ENCODE data around the gene PDILT.

DNA sequence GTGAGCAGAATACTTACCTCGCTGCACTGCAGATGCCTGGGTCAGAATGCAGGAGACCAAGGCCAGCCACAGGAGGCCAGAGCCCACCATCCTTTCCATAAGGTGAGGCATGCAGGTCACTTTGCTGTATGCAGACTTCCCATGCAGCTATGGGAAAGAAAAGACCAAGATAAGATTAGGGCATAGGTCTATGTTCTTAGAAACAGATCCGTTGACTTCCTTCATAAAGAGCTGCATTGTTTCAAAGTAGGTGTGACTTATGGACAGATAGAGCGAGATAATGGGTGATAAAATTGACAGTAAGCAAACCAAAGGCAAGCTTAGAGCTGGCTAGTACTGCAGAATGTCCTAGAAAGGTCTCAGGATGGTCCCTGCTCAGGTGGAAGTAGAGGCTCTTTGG lies 78.2 kb downstream of the PDILT start:
- TF ChIP-seq, protein P1, sequence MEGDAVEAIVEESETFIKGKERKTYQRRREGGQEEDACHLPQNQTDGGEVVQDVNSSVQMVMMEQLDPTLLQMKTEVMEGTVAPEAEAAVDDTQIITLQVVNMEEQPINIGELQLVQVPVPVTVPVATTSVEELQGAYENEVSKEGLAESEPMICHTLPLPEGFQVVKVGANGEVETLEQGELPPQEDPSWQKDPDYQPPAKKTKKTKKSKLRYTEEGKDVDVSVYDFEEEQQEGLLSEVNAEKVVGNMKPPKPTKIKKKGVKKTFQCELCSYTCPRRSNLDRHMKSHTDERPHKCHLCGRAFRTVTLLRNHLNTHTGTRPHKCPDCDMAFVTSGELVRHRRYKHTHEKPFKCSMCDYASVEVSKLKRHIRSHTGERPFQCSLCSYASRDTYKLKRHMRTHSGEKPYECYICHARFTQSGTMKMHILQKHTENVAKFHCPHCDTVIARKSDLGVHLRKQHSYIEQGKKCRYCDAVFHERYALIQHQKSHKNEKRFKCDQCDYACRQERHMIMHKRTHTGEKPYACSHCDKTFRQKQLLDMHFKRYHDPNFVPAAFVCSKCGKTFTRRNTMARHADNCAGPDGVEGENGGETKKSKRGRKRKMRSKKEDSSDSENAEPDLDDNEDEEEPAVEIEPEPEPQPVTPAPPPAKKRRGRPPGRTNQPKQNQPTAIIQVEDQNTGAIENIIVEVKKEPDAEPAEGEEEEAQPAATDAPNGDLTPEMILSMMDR (IDR thresholded peaks at IDR 0.05), result no peak
- no peak for TF ChIP-seq POLR2A (IDR thresholded peaks at IDR 0.05)

Data from uterus (tissue), 2 donors.